NCI-H524 treated with DMSO at 0.1 percent for 48 hours (cell line): Measurements from ENCODE around the gene SS18L1.

ENCODE experiments used
- DNase-seq: peaks from one replicate; lab custom pipeline; 2025; lab: John Stamatoyannopoulos, UW

SS18L1 gene

GRCh38 chr20:62226707-62227590, 83.4 kb downstream of the SS18L1 start:
- DNase-seq: no peak

DNA sequence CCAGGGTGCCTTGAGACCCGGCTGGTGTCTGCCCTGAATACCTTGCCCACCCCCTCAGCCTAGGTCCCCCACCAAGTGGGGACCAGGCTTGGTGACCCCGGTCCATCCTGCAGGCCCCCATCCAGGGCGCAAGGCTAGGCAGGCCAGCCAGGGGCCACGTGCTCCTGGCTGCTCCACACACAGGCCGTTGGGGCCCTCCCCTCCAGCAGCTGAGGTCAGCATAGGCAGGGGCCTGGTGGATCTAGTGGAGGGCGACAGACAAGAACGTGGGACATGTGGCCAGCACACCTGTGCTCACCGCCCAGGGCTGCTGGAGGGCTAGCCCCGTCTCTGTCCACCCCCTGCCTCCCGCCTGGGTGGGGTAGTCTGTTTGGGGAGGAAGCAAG, 84.0 kb downstream of the SS18L1 start:
- DNase-seq: no peak

- no peak for DNase-seq
These were observed 84.7 kb downstream of the SS18L1 start for GRCh38 chr20:62227977-62228958.

GRCh38 chr20:62228982-62229545, 85.5 kb downstream of the SS18L1 start:
- DNase-seq: no peak

GRCh38 chr20:62229667-62230066, 86.1 kb downstream of the SS18L1 start:
- no peak for DNase-seq

DNA sequence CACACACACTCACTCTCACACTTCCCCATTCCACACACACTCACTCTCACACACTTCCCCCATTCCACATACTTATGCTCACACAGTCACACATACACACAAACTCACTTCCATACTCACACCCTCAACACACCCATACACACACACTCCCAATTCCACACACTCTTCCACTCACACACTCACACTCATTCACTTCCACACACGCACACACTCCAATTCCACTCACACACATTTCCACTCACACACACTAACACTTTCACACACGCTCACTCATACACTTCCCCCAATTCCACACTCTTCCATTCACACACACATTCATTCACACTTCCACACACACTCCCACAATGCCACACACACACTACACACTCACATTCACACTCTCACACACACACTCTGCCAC, 86.7 kb downstream of the SS18L1 start:
- no peak for DNase-seq

DNA sequence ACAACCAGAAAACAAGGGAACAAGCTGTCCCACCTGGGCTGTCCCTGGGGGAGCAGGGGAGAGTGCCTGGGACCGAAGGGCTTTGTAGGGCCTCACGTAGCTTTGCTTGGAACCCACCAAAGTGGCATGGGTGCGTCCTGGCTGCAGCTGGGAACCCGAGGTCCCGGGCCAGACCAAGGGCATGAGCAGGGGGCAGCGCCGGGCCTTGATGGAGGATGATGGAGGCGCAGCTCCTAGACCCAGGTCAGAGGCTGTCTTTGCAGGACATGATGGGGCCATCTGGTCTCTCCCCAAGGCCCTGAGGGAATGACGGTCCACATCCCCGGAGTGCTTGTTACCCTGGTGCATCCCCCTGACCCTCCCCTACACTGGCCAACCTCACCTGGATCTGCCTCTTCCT, 87.1 kb downstream of the SS18L1 start:
- DNase-seq: no peak

GRCh38 chr20:62231292-62231691, 87.7 kb downstream of the SS18L1 start:
- DNase-seq: no peak
